Subcutaneous abdominal adipose tissue (tissue), 5 donors: ENCODE measurements around the gene OR6V1.
"Not testable (repeated sequence)": the region's sequence is repeated elsewhere in the genome, so short reads cannot be mapped to it uniquely, and the experiment has no call there.

ENCODE experiments used
- H3K27ac ChIP-seq: one replicate; pipeline ENCODE4 v1.7.0; 2013; ENCODE audit warnings: low read depth, mild to moderate bottlenecking, inconsistent platforms, low read length, moderate library complexity
- H3K27me3 ChIP-seq, 5 donors: one replicate each; pipeline ENCODE4 v1.7.0; 2013; ENCODE audit warnings: low read length in 5 of 5, inconsistent platforms in 1 of 5; ENCODE audit not compliant: control insufficient read depth in 5 of 5, insufficient read depth in 4 of 5
- H3K36me3 ChIP-seq, 5 donors: one replicate each; pipeline ENCODE4 v1.7.0; 2013; ENCODE audit warnings: low read length in 5 of 5; ENCODE audit not compliant: control insufficient read depth in 5 of 5, insufficient read depth in 5 of 5
- H3K4me1 ChIP-seq, 5 donors: one replicate each; pipeline ENCODE4 v1.7.0; 2013; ENCODE audit warnings: low read length in 5 of 5, mild to moderate bottlenecking in 3 of 5, moderate library complexity in 1 of 5; ENCODE audit not compliant: control insufficient read depth in 5 of 5, insufficient read depth in 5 of 5
- H3K4me3 ChIP-seq, 5 donors: one replicate each; pipeline ENCODE4 v1.7.0; 2013; ENCODE audit warnings: low read length in 5 of 5, low read depth in 1 of 5
- H3K9ac ChIP-seq, 5 donors: one replicate each; pipeline ENCODE4 v1.7.0; 2013; ENCODE audit warnings: low read length in 5 of 5, mild to moderate bottlenecking in 4 of 5, moderate library complexity in 3 of 5
- H3K9me3 ChIP-seq, 5 donors: one replicate each; pipeline ENCODE4 v1.7.0; 2013; ENCODE audit warnings: low read length in 5 of 5; ENCODE audit not compliant: control insufficient read depth in 5 of 5
- donor health status: healthy.
- donor health status: healthy.
- donor health status: healthy.
- donor health status: healthy.
- donor health status: healthy.

Gene OR6V1

GRCh38 chr7:143055754-143056153, 3.6 kb downstream of the OR6V1 start:
- Histone ChIP-seq H3K27ac (no peak overlapping the region), H3K4me3 (no peak overlapping the region), H3K9ac (no peak overlapping the region), H3K9me3 (no peaks in the 10 kb centered on the region), H3K4me1 (no peaks in the 10 kb centered on the region), H3K27me3 (peaks cover 0 to 6% (median 0%) of the 10 kb centered on the region in 5 donors), H3K36me3 (no peaks in the 10 kb centered on the region)

- H3K4me3 ChIP-seq: no peak overlapping the region
- H3K9me3 ChIP-seq: peaks cover 0 to 6% (median 0%) of the 10 kb centered on the region in 5 donors
- H3K4me1 ChIP-seq: no peaks in the 10 kb centered on the region
- no peak overlapping the region for H3K9ac ChIP-seq
- no peaks in the 10 kb centered on the region for H3K36me3 ChIP-seq
- H3K27ac ChIP-seq: no peak overlapping the region
- no peaks in the 10 kb centered on the region for H3K27me3 ChIP-seq
Observed at GRCh38 chr7:143063741-143064140, 11.6 kb downstream of the OR6V1 start.

DNA sequence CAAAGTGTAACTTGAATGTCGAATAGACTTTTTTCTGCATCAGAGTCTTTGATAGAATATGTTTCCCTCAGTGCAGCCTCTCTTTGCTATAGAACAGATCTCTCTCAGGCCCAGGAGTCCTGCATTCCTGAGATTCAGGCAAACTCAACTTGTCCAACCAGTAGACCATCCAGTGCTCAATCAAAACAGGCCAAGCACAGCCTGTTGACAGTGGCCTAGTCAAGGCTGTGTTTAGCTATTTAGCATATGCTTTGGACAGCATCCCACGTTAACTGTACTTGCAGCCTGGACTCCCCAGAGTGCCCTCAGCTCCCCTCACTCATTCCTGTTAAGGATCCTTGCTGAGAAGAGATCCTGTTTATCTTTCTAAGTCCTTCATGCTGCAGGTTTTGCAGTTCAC, 16.3 kb downstream of the OR6V1 start:
- H3K9me3 ChIP-seq: no peaks in the 10 kb centered on the region
- no peaks in the 10 kb centered on the region for H3K4me1 ChIP-seq
- H3K36me3 ChIP-seq: no peaks in the 10 kb centered on the region
- no peak overlapping the region for H3K9ac ChIP-seq
- H3K27me3 ChIP-seq: peaks cover 0 to 5% (median 0%) of the 10 kb centered on the region in 5 donors
- no peak overlapping the region for H3K27ac ChIP-seq
- no peak overlapping the region for H3K4me3 ChIP-seq

DNA sequence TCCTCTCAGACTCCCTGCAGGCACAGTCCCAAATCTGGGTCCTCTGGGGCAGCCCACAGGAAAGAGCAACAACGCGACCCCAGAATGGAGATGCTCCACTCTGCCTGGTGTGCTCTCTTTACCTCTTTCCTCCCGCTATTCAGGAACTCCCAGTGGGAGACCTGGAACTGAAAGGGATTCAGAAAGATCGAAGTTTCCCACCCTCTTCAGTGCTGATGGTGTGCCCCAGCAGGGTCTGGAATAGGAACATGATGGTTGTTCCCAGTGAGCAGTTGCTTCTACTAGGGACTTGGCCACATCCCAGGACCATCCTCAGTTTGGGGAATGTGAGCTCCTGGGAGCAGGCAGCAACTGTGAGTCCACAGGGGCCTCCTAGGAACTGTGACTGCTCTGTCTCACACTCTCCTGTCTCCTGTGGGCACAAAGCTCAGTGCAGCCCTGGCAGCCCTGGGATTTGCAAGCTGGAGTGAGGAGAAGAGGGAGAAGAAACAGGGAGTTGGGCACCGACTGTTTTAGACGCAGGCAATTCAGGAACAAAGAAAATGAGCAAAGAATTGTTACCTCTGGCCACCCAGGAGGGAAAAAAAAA, 17.9 kb downstream of the OR6V1 start:
- H3K4me3 ChIP-seq: no peak overlapping the region
- no peaks in the 10 kb centered on the region for H3K4me1 ChIP-seq
- no peaks in the 10 kb centered on the region for H3K9me3 ChIP-seq
- no peak overlapping the region for H3K9ac ChIP-seq
- no peak overlapping the region for H3K27ac ChIP-seq
- peaks cover 0 to 5% (median 0%) of the 10 kb centered on the region in 5 donors for H3K27me3 ChIP-seq
- no peaks in the 10 kb centered on the region for H3K36me3 ChIP-seq

DNA sequence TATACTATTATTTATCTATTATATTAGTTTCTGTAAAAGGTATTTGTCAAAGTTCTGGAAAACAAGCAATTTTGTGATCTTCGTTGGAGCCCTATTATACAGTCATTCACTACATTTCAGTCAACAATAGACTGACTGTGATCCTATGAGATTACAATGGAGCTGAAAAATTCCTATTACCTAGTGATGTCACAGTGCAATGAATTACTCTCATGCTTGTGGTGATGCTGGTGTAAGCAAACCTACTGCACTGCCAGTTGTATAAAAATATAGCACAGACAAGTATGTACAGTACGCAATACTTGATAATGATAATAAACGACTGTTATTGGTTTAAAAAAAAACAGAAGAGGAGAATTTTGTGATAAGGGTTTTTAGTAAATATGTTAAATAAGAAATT, 21.4 kb downstream of the OR6V1 start:
- Histone ChIP-seq H3K36me3 (no peaks in the 10 kb centered on the region), H3K4me3 (no peak overlapping the region), H3K27me3 (peaks cover 0 to 5% (median 0%) of the 10 kb centered on the region in 5 donors), H3K4me1 (no peaks in the 10 kb centered on the region), H3K9me3 (no peaks in the 10 kb centered on the region), H3K9ac (no peak overlapping the region), H3K27ac (no peak overlapping the region)

GRCh38 chr7:143074141-143074540, 22.0 kb downstream of the OR6V1 start:
- Histone ChIP-seq H3K4me3 (no peak overlapping the region), H3K9me3 (no peaks in the 10 kb centered on the region), H3K4me1 (no peaks in the 10 kb centered on the region), H3K9ac (no peak overlapping the region), H3K36me3 (no peaks in the 10 kb centered on the region), H3K27me3 (peaks cover 0 to 5% (median 0%) of the 10 kb centered on the region in 5 donors), H3K27ac (no peak overlapping the region)

GRCh38 chr7:143085109-143085508, 33.0 kb downstream of the OR6V1 start:
- Histone ChIP-seq H3K9ac (no peak overlapping the region), H3K9me3 (peaks cover 0 to 13% (median 2%) of the 10 kb centered on the region in 5 donors), H3K4me3 (no peak overlapping the region), H3K4me1 (no peaks in the 10 kb centered on the region), H3K36me3 (no peaks in the 10 kb centered on the region), H3K27ac (no peak overlapping the region), H3K27me3 (no peaks in the 10 kb centered on the region)

- not testable (repeated sequence) for H3K4me1 ChIP-seq, H3K27me3 ChIP-seq, H3K4me3 ChIP-seq, H3K36me3 ChIP-seq, H3K27ac ChIP-seq, H3K9ac ChIP-seq
- peaks cover 0 to 13% (median 2%) of the 10 kb centered on the region in 5 donors for H3K9me3 ChIP-seq
Observed at GRCh38 chr7:143085610-143086009, 33.5 kb downstream of the OR6V1 start.

GRCh38 chr7:143088549-143089231, 36.5 kb downstream of the OR6V1 start:
- H3K9me3 ChIP-seq: peaks cover 0 to 13% (median 2%) of the 10 kb centered on the region in 5 donors
- not testable (repeated sequence) for H3K9ac ChIP-seq, H3K4me1 ChIP-seq, H3K36me3 ChIP-seq, H3K27me3 ChIP-seq, H3K27ac ChIP-seq, H3K4me3 ChIP-seq

DNA sequence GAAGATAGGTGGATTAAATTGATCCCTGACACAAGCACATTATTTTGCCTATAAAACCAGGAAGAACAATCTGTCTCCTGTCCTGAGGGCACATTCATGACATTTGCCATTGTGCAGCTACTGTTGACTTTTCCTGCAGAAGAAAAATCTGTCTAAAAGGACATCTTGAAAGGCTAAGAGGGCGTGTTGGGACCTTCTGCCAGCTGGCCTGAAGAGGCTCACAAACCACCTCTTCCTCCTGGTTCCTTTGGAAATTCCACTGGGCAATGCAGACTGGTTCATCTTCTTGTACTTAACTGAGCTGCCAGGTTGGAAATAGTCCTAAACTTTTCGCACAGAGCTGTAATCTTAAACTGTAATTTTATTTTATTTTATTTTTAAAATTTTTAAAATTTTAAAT, 44.0 kb downstream of the OR6V1 start:
- peaks cover 2 to 34% (median 23%) of the 10 kb centered on the region in 5 donors for H3K9me3 ChIP-seq
- no peak overlapping the region for H3K9ac ChIP-seq
- H3K4me1 ChIP-seq: no peaks in the 10 kb centered on the region
- no peak overlapping the region for H3K4me3 ChIP-seq
- no peaks in the 10 kb centered on the region for H3K27me3 ChIP-seq
- no peaks in the 10 kb centered on the region for H3K36me3 ChIP-seq
- H3K27ac ChIP-seq: no peak overlapping the region
